ENCODE results near the gene DCLK3. TPM values are rescaled to one million over a fixed set of nuclear protein-coding genes. Genes with fewer than 3 reads are reported as not detected.

DCLK3 gene
- total RNA-seq, 1 experiment from 2014 or later: 0.55 TPM

DNA sequence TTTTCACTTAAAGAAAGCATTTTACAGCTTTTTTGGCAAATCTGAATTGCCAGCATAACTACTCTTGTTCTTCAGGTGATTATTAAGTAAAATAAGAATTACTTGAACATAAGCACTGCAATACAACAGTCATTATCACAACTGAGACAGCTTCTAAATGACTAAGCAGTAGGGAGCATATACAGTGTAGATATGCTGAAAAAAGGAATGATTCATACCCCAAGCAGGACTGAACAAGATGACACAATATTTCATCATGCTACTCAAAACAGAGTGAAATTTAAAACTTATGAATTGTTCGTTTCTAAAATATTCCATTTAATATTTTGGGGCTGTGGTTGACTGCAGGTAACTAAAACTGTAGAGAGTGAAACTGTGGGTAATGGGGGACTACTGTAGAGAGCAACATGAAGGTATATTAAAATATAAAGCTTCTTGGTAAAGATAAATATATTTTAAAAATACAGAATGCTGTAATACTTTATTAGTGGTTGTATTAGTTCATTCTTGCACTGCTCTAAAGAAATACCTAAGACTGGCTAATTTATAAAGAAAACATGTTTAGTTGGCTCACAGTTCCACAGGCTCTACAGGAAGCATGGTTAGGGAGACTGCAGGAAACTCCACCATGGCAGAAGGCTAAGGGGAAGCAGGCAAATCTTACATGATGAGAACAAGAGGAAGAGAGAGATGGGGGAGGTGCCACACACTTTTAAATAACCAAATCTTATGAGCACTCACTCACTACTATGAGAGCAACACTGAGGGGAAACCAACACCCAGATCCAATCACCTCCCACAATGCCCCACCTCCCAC, 84.8 kb downstream of the DCLK3 start:
- no peak for ATAC-seq
- POLR2A ChIA-PET: no interaction called here
- no peaks in the 10 kb centered on the region for H3K27me3 Mint-ChIP-seq (ENCODE audit: low read depth)
- H3K9me3 Mint-ChIP-seq: peaks cover 52% of the 10 kb centered on the region
- H3K4me1 Mint-ChIP-seq: peaks cover 8% of the 10 kb centered on the region; the same call in 1 of the 2 replicates
- H3K36me3 Mint-ChIP-seq: peaks cover 29% of the 10 kb centered on the region
- TF ChIP-seq, protein P1, sequence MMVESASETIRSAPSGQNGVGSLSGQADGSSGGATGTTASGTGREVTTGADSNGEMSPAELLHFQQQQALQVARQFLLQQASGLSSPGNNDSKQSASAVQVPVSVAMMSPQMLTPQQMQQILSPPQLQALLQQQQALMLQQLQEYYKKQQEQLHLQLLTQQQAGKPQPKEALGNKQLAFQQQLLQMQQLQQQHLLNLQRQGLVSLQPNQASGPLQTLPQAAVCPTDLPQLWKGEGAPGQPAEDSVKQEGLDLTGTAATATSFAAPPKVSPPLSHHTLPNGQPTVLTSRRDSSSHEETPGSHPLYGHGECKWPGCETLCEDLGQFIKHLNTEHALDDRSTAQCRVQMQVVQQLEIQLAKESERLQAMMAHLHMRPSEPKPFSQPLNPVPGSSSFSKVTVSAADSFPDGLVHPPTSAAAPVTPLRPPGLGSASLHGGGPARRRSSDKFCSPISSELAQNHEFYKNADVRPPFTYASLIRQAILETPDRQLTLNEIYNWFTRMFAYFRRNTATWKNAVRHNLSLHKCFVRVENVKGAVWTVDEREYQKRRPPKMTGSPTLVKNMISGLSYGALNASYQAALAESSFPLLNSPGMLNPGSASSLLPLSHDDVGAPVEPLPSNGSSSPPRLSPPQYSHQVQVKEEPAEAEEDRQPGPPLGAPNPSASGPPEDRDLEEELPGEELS (CRISPR knock-in tag; IDR thresholded peaks at IDR 0.05): no peak
- TF ChIP-seq CBFB (CRISPR knock-in tag; IDR thresholded peaks at IDR 0.05; ENCODE audit: low read depth) (no peak), CREB1 (CRISPR knock-in tag; IDR thresholded peaks at IDR 0.05) (no peak), TEAD1 (CRISPR knock-in tag; IDR thresholded peaks at IDR 0.05) (no peak), ATF1 (CRISPR knock-in tag; IDR thresholded peaks at IDR 0.05) (no peak), NR3C1 (CRISPR knock-in tag; conservative IDR thresholded peaks at IDR 0.05; ENCODE audit: low read depth) (no peak)
- TF ChIP-seq, protein P2, sequence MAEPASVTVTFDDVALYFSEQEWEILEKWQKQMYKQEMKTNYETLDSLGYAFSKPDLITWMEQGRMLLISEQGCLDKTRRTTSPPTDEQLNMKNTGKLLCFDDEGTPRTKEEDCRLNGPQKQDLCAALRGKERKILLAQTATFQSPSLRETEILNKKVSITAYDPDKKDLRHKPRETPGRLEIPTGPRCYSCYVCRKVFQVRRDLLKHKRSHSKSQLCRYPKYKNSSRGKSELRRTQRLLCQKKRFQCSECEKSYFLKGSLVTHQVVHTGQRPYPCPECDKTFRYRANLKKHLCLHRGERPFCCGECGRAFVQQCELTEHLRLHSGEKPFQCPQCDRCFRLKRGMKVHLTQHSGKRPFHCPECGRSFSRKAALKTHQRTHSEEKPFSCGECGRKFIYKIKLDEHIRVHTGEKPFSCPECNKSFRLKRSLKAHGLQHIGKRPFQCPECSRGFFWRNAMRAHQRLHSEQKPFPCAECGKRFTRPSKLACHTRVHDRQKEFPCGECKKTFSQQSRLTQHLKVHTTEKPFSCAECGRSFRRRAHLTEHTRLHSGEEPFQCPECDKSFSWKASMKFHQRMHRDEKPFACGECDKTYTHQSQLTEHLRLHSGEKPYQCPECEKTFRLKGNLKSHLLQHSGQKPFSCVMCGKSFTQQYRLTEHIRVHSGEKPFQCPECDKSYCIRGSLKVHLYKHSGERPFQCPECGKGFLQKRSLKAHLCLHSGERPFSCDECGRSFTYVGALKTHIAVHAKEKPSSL (CRISPR knock-in tag; conservative IDR thresholded peaks at IDR 0.05): no peak
- TF ChIP-seq, protein P3, sequence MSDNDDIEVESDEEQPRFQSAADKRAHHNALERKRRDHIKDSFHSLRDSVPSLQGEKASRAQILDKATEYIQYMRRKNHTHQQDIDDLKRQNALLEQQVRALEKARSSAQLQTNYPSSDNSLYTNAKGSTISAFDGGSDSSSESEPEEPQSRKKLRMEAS (CRISPR knock-in tag; IDR thresholded peaks at IDR 0.05): no peak
- CTCF ChIA-PET: no interaction called here
- DNase-seq (ENCODE audit: low spot score): no peak
- H3K4me3 Mint-ChIP-seq: no peak overlapping the region
- H3K27ac Mint-ChIP-seq: no peak overlapping the region

DNA sequence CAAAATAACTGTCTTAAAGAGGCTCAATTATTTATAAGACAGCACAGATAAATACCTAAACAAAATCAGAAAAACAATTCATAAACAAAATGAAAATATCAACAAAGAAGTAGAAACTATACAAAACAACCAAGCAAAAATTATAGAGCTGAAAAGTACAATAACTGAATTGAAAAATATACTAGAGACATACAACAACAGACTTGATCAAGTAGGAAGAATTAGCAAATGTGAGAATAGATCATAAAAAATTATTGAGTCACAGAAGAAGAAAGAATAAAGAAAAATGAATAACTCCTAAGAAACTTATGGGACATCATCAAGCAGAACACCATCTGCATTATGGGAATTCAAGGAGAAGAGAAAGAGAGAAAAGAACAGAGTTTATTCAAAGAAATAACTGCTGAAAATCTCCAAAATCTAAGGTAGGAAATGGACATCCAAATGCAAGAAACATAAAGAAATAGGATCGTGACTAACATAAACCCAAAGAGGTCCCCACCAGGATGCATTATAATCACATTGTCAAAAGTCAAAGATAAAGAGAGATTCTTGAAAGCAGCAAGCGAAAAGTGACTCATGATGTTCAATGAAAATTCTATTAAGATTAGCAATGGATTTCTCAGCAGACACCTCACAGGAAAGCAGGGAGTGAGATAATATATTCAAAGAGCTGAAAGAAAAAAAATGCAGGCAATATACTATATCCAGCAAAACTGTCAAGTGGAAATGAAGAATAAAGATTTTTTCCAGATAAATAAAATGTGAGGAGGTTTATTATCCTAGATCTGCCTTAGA, 85.9 kb downstream of the DCLK3 start:
- ChIA-PET POLR2A (no interaction called here), CTCF (interaction anchor here (0.6 to 1.9 kb wide), 4 partner anchors 11 to 712 kb away, joined by 3 to 7 read pairs (median 3); no protein-coding TSS in a partner anchor)
- H3K4me1 Mint-ChIP-seq: peaks cover 8% of the 10 kb centered on the region; the same call in 1 of the 2 replicates
- H3K27ac Mint-ChIP-seq: no peak overlapping the region
- H3K9me3 Mint-ChIP-seq: peaks cover 52% of the 10 kb centered on the region
- no peak for ATAC-seq
- no peak overlapping the region for H3K4me3 Mint-ChIP-seq
- DNase-seq (ENCODE audit: low spot score): no peak
- H3K36me3 Mint-ChIP-seq: peaks cover 29% of the 10 kb centered on the region
- H3K27me3 Mint-ChIP-seq (ENCODE audit: low read depth): no peaks in the 10 kb centered on the region
- TF ChIP-seq, protein P4, sequence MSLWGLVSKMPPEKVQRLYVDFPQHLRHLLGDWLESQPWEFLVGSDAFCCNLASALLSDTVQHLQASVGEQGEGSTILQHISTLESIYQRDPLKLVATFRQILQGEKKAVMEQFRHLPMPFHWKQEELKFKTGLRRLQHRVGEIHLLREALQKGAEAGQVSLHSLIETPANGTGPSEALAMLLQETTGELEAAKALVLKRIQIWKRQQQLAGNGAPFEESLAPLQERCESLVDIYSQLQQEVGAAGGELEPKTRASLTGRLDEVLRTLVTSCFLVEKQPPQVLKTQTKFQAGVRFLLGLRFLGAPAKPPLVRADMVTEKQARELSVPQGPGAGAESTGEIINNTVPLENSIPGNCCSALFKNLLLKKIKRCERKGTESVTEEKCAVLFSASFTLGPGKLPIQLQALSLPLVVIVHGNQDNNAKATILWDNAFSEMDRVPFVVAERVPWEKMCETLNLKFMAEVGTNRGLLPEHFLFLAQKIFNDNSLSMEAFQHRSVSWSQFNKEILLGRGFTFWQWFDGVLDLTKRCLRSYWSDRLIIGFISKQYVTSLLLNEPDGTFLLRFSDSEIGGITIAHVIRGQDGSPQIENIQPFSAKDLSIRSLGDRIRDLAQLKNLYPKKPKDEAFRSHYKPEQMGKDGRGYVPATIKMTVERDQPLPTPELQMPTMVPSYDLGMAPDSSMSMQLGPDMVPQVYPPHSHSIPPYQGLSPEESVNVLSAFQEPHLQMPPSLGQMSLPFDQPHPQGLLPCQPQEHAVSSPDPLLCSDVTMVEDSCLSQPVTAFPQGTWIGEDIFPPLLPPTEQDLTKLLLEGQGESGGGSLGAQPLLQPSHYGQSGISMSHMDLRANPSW (CRISPR knock-in tag; conservative IDR thresholded peaks at IDR 0.05; ENCODE audit: low read depth): no peak
- TF ChIP-seq ZNF416 (CRISPR knock-in tag; IDR thresholded peaks at IDR 0.05) (no peak), MXD4 (CRISPR knock-in tag; IDR thresholded peaks at IDR 0.05; ENCODE audit: borderline replicate concordance) (no peak)
- TF ChIP-seq, protein P5, sequence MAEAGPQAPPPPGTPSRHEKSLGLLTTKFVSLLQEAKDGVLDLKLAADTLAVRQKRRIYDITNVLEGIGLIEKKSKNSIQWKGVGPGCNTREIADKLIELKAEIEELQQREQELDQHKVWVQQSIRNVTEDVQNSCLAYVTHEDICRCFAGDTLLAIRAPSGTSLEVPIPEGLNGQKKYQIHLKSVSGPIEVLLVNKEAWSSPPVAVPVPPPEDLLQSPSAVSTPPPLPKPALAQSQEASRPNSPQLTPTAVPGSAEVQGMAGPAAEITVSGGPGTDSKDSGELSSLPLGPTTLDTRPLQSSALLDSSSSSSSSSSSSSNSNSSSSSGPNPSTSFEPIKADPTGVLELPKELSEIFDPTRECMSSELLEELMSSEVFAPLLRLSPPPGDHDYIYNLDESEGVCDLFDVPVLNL (CRISPR knock-in tag; IDR thresholded peaks at IDR 0.05; ENCODE audit: borderline replicate concordance, low read depth): no peak
- TF ChIP-seq, protein P6, sequence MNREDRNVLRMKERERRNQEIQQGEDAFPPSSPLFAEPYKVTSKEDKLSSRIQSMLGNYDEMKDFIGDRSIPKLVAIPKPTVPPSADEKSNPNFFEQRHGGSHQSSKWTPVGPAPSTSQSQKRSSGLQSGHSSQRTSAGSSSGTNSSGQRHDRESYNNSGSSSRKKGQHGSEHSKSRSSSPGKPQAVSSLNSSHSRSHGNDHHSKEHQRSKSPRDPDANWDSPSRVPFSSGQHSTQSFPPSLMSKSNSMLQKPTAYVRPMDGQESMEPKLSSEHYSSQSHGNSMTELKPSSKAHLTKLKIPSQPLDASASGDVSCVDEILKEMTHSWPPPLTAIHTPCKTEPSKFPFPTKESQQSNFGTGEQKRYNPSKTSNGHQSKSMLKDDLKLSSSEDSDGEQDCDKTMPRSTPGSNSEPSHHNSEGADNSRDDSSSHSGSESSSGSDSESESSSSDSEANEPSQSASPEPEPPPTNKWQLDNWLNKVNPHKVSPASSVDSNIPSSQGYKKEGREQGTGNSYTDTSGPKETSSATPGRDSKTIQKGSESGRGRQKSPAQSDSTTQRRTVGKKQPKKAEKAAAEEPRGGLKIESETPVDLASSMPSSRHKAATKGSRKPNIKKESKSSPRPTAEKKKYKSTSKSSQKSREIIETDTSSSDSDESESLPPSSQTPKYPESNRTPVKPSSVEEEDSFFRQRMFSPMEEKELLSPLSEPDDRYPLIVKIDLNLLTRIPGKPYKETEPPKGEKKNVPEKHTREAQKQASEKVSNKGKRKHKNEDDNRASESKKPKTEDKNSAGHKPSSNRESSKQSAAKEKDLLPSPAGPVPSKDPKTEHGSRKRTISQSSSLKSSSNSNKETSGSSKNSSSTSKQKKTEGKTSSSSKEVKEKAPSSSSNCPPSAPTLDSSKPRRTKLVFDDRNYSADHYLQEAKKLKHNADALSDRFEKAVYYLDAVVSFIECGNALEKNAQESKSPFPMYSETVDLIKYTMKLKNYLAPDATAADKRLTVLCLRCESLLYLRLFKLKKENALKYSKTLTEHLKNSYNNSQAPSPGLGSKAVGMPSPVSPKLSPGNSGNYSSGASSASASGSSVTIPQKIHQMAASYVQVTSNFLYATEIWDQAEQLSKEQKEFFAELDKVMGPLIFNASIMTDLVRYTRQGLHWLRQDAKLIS (CRISPR knock-in tag; IDR thresholded peaks at IDR 0.05; ENCODE audit: borderline replicate concordance): no peak
- TF ChIP-seq, protein P7, sequence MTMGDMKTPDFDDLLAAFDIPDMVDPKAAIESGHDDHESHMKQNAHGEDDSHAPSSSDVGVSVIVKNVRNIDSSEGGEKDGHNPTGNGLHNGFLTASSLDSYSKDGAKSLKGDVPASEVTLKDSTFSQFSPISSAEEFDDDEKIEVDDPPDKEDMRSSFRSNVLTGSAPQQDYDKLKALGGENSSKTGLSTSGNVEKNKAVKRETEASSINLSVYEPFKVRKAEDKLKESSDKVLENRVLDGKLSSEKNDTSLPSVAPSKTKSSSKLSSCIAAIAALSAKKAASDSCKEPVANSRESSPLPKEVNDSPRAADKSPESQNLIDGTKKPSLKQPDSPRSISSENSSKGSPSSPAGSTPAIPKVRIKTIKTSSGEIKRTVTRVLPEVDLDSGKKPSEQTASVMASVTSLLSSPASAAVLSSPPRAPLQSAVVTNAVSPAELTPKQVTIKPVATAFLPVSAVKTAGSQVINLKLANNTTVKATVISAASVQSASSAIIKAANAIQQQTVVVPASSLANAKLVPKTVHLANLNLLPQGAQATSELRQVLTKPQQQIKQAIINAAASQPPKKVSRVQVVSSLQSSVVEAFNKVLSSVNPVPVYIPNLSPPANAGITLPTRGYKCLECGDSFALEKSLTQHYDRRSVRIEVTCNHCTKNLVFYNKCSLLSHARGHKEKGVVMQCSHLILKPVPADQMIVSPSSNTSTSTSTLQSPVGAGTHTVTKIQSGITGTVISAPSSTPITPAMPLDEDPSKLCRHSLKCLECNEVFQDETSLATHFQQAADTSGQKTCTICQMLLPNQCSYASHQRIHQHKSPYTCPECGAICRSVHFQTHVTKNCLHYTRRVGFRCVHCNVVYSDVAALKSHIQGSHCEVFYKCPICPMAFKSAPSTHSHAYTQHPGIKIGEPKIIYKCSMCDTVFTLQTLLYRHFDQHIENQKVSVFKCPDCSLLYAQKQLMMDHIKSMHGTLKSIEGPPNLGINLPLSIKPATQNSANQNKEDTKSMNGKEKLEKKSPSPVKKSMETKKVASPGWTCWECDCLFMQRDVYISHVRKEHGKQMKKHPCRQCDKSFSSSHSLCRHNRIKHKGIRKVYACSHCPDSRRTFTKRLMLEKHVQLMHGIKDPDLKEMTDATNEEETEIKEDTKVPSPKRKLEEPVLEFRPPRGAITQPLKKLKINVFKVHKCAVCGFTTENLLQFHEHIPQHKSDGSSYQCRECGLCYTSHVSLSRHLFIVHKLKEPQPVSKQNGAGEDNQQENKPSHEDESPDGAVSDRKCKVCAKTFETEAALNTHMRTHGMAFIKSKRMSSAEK (CRISPR knock-in tag; IDR thresholded peaks at IDR 0.05; ENCODE audit: borderline replicate concordance): no peak

All from WTC11 (cell line).